ENCODE measurements around the gene ATXN7. TPM values are rescaled to one million over a fixed set of nuclear protein-coding genes. Genes with fewer than 3 reads are reported as not detected.

Gene ATXN7
- total RNA-seq, 4 donors from 2014 or later = 21.4 to 88.6 (median 36.1) TPM

DNA sequence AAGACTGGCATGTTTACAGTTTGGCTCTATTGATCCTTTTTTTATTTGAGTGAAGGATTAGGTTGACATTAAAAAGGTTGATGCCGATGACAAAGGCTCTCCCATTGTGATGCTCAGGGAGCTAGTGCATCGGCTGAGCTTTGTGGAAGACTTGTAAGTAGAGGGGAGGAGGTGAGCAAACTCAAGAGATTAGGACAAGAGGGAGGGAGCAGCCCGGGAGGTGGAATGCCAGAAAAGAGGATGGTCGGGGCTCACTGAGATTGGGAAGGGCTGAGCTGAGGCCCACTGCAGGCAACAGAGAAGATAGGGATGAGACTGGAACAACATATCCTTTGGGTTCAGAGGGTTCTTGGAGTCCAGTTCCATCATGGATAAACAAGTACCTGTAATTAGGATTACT lies 186.2 kb downstream of the ATXN7 start:
- no peak for DNase-seq (ENCODE audit: low spot score in 2 of 2)
- TF ChIP-seq, protein P1, sequence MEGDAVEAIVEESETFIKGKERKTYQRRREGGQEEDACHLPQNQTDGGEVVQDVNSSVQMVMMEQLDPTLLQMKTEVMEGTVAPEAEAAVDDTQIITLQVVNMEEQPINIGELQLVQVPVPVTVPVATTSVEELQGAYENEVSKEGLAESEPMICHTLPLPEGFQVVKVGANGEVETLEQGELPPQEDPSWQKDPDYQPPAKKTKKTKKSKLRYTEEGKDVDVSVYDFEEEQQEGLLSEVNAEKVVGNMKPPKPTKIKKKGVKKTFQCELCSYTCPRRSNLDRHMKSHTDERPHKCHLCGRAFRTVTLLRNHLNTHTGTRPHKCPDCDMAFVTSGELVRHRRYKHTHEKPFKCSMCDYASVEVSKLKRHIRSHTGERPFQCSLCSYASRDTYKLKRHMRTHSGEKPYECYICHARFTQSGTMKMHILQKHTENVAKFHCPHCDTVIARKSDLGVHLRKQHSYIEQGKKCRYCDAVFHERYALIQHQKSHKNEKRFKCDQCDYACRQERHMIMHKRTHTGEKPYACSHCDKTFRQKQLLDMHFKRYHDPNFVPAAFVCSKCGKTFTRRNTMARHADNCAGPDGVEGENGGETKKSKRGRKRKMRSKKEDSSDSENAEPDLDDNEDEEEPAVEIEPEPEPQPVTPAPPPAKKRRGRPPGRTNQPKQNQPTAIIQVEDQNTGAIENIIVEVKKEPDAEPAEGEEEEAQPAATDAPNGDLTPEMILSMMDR (IDR thresholded peaks at IDR 0.05) = no peak
- TF ChIP-seq POLR2A (IDR thresholded peaks at IDR 0.05) = no peak
- intact Hi-C loops (cut with DNase I; ENCODE audit: low total_unique reads) = no loop called here
- 86 to 87% methylated on average over 4 of the region's 4 CpGs for WGBS, 2 donors
- H3K4me3 ChIP-seq (ENCODE audit: low read depth, poor library complexity, severe bottlenecking) = no peak overlapping the region

Other genes with a start within 250 kb of the ATXN7 start
- gene SNTN, start 211.2 kb upstream of the ATXN7 start, total RNA-seq = not detected
- gene C3orf49, start 44.6 kb upstream of the ATXN7 start, total RNA-seq = not detected
- 10 to 100 TPM; 37.1 to 46.8 (median 44.9) TPM for gene THOC7, start 62 bp upstream of the ATXN7 start, total RNA-seq
- gene SCAANT1, start 48.5 kb downstream of the ATXN7 start, total RNA-seq = not detected
- gene PSMD6, start 159.6 kb downstream of the ATXN7 start, total RNA-seq = 10 to 100 TPM; 61.6 to 81.2 (median 67.1) TPM